ENCODE data around the gene MAN1A2.

MAN1A2 gene

DNA sequence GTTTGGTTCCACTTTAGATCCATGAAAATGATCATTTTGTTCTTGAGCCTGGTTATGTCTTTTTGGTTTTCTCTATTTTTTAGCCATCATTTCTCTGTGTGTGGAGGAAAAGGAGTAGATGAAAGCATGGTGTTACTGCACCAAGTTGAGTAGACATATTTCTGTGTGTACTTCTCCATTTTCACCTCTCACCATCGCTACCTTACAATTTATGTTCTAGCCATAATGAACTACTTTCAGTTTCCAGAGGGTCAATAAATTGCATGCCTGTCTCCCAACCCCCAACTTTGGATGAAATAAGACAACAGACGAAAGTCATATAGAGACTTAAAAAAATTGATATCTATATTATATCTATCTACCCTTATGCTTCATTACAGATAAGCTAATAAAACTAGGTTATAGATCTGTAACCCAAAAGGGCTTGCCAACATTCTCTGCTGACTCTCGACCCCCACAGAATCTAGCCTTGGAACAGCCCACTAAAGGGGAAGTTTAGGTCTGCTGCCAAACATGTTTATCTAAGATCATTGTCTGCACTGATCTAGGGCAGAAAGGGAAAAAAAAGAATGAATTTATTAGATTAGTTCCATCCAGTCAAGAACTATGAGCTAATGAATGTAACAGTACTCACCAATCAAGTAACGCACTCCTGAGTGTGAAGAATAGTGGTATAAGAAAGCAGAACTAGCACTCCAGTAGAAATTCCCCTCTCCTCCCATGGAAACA, 7.5 kb upstream of the MAN1A2 start:
- no peak for DNase-seq (ENCODE audit: low read depth)

GRCh38 chr1:117362986-117363385, 4.3 kb upstream of the MAN1A2 start:
- DNase-seq (ENCODE audit: low read depth), result no peak

DNA sequence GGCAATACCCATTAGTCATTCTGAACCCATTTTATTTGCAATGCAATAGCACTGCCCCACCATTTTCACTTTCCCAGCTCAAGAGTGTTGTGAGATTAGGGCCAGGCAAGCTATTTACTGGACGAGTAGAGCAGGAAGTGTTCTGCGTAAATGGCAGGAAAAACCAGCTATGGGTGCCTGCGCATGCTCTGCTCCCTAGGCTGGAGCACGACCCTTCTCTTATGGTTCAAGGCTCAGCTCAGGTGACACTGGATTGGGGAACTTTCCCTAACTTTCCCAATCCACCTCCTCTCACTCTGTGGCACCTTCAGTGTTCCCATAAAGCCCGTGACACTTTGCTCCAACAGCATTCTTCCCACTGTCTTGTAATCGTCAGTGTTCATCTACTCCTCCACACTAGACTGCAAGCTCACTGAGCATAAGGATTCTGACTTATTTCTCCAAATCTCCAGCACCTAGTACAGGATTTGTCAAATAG, 3.6 kb upstream of the MAN1A2 start:
- no peak for DNase-seq (ENCODE audit: low read depth)

DNA sequence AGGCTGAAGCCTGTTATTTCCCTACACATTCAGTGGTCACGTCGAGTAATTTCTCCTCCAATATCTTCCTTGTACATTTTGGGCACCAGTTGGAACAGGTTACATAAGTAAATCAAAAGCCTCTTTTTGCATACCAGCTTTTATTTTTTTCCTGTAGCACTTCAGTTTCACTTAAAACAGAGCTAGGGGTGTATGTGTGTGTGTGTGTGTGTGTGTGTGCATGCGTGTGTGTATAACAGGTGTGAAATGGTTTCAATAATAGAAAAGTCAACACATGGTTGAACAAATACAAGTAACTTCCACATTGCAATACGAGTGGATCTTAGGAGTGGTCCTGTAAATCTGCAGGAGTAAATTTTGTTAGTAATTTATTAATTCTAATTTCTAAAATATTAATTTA, 3.0 kb upstream of the MAN1A2 start:
- DNase-seq (ENCODE audit: low read depth), result no peak

GRCh38 chr1:117365350-117366176, 1.7 kb upstream of the MAN1A2 start:
- DNase-seq (ENCODE audit: low read depth), result no peak

GRCh38 chr1:117366177-117367045, 838 bp upstream of the MAN1A2 start:
- peak; percentile 59 for DNase-seq (ENCODE audit: low read depth)

DNA sequence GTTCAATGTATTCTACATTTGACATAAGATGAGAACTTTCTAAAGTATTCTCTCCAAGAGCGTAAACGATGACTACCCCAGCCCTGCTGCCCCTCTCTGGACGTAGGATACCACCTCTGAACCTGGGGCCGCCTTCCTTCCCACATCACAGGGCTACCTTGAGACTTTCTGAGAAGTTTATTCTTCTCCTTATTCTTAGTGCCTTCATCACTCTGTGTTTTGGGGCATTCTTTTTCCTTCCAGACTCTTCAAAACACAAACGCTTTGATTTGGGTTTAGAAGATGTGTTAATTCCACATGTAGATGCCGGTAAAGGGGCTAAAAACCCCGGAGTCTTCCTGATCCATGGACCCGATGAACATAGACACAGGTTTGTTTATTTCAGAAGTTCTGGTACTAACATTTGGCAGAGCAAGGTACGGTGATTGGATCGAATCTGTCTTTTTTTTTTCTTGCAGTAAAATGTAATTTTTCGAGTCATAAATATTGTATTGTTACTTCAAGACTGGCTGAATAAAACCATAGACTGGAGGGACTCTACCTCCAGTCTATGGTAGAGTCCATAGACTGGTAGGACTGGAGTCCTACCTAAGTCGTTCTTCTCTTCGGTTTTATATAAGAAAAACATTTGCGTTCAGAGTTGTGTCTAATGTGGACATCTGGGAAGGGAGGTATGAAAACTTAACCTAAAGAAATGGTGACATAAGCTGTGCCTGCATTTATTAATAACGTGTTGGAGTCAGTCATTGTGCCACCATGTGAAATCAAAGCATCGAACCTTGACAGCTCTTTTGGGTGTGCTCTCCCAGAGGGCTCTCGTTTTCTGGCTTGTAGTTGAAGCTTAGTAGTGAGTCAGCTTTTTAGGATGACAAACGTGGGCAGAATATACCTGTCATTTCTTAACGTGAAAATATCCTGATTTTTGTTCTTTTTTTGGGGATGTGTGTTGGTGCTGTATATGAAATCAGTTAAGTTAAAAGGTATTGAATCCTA, 1.2 kb downstream of the MAN1A2 start:
- no peak for DNase-seq (ENCODE audit: low read depth)

- DNase-seq (ENCODE audit: low read depth), result no peak
Measured at GRCh38 chr1:117370071-117370470, 2.8 kb downstream of the MAN1A2 start.

- no peak for DNase-seq (ENCODE audit: low read depth)
Measured at GRCh38 chr1:117370509-117370908, 3.3 kb downstream of the MAN1A2 start.

DNA sequence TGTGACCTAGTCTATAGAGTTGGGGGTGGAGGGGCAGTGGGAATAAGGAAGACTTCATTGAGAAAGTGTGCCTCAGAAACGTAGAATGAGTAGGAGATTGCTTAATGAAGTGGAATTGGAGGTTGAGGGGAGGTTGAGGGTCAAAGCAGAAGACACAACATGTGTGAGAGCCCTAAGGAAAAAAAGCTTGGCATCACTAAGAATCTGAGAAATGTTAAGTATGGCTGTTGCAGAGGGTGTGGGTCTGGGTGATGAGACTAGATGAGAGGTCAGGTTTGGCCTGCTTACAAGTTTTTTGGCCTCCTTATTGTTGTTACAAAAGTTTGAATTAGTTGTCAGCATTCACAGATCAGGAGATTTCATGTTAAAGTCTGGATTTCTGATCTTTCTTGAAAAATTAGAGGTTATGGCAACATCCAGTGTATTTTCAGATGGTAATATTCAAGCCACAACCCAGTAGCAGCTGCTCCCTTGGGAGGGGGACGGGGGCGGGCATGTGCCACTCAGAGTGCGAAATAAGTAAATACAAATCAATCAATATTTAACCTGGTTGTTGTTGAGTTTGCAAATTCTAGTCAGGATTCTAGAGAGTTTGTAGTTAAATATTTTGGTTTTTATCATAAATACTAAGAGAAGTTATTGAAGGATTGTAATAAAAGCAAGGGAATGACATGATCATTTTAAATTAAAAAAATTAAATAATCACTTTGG, 4.3 kb downstream of the MAN1A2 start:
- peak; percentile 74 for DNase-seq (ENCODE audit: low read depth)

- DNase-seq (ENCODE audit: low read depth), result peak; percentile 26
Measured at GRCh38 chr1:117372863-117373412, 5.7 kb downstream of the MAN1A2 start.

GRCh38 chr1:117373932-117374331, 6.7 kb downstream of the MAN1A2 start:
- no peak for DNase-seq (ENCODE audit: low read depth)

DNA sequence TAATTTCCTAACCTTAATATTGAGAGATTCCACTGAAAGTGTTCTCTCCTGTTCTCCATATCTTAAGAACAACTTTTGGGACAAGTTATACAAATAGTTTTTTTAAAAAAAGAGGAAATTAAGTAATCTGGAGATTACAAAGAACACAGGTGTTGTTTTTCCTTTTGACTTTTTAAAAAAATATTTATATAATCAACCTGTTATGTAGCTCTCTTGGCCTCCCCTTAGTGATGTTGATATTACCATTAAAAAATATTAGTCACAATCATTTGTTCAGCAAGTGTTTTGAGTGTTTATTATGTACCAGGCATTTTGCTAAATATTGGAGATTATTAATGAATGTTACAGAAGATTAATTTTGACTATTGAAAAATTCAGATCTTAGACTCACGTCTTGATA, 8.1 kb downstream of the MAN1A2 start:
- no peak for DNase-seq (ENCODE audit: low read depth)

DNA sequence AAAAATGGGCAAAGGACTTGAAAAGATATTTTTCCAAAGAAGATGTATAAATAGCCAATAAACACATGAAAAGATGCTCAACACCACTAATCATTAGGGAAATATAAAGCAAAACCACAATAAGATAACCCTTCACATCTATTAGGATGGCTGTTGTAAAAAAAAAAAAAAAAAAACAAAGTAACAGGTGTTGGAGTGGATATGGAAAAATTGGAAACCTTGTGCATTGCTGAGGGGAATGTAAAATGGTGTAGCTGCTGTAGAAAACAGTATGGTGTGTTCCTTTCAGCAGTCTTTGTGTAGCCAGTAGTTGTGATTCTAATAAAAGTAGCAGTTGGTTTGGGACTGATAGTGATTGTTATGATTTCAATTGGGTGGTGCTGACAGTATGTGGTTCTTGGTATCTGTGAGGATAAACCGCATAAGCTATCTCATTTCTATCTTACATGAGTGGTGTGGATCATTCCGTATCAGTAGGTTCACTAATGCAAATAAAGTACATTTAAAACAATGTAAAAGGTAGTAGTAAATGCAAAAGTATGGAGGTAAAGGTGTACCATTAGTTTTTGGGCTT, 19.9 kb downstream of the MAN1A2 start:
- no peak for DNase-seq (ENCODE audit: low read depth)

DNA sequence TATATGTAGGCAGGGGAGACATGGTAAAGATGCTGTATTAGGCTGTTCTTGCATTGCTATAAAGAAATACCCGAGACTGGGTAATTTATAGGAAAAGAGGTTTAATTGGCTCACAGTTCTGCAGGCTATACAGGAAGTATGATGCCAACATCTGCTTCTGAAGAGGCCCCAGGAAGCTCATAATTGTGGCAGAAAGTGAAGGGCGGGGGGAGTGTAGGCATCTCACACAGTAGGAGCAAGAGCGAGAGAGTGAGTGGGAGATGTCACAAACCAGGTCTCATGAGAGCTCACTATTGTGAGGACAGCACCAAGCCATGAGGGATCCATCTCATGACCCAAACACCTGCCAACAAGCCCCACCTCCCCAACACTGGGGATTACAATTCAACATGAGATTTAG, 21.1 kb downstream of the MAN1A2 start:
- no peak for DNase-seq (ENCODE audit: low read depth)

GRCh38 chr1:117389284-117389683, 22.0 kb downstream of the MAN1A2 start:
- DNase-seq (ENCODE audit: low read depth), result no peak

DNA sequence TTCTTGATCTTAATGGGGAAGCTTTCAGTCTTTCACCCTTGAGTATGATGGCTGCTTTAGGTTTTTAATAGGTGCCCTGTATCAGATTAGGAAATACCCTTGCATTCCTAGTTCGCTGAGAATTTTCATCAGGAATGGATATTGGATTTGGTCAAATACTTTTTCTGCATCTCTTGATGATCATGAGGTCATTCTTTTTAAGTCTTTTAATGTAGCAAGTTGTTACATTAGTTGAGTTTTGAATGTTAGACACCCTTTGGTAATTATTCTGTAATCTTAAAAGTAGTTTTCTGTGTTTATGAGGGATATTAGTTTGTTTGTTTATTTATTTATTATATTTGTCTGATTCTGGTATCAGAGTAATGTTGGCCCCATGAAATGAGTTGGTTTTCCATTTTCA, 22.5 kb downstream of the MAN1A2 start:
- no peak for DNase-seq (ENCODE audit: low read depth)

- DNase-seq (ENCODE audit: low read depth), result no peak
Measured at GRCh38 chr1:117392771-117393170, 25.5 kb downstream of the MAN1A2 start.

DNA sequence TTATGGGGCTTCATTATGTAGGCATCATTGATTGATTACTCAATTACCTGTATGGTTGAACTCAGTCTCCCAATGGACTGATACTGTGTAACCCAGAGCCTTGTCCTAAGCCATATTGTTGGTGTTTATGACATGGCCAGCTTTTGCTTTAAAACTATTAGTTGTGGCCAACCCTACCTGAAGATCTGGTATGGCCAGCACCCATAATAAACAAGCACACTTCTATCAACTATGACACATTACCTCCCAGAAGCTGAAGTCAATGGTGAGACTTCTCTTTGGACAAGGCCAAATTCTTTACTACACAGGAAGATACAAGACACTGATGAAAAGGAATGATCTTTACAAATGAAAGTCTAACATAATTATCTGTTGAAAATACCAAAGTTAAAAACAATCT, 28.8 kb downstream of the MAN1A2 start:
- no peak for DNase-seq (ENCODE audit: low read depth)

DNA sequence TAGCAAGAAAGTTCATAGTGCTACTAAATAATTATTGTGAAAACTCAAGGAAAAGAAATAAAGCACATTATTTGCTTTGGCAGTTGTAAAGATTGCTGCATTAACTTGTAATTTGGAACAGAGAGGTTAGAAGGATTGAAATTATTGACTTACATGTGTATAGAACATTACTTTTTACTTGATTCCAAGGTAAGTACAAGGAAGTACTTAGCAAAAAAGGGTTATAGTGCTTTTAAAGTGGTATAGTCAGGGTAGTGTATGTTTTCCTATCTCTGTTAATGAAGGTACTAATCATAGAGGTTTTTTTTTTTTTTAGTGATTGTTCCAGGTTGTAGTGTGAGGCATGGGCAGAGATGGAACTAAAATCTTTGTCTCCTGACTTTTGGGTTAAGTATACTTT, 29.4 kb downstream of the MAN1A2 start:
- no peak for DNase-seq (ENCODE audit: low read depth)

Data from amniotic epithelial cell (primary cell).